ENCODE results near the gene CPNE7.
"Not testable (repeated sequence)": the region's sequence is repeated elsewhere in the genome, so short reads cannot be mapped to it uniquely, and the experiment has no call there.

CPNE7 gene

DNA sequence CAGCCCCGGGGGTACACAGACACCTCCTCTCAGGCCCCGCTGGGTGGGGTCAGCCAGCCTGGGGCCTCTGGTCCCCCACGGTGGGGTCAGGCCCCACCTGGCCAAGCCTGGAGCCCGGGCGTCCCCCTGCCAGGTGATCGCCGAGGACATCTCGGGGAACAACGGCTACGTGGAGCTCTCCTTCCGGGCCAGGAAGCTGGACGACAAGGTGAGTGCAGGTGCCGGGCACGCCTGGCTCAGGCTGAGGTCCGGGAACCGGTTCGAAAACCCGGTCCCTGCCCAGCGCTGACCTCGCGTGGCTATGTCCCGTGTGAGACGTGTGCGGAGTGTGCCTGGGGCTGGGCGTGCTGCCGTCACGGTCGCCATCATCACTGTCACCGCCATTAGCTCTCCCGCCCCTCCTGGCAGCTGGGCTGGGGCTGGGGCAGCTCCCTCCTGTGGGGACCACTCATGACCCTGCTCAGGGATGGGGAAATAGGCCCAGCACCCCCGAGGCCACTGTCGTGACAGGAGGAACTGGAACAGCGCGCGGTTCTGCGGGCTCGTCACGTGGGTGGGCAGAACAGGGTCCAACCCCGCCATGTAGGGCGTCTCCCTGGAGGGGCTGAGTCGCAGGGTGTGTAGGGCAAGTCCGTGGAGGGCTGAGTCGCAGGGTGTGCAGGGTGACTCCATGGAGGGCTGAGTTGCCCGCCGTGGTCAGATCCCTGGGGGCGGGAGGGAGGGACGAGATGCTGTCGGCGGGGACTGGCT, 8.5 kb downstream of the CPNE7 start:
- DNase-seq, result no peak

DNA sequence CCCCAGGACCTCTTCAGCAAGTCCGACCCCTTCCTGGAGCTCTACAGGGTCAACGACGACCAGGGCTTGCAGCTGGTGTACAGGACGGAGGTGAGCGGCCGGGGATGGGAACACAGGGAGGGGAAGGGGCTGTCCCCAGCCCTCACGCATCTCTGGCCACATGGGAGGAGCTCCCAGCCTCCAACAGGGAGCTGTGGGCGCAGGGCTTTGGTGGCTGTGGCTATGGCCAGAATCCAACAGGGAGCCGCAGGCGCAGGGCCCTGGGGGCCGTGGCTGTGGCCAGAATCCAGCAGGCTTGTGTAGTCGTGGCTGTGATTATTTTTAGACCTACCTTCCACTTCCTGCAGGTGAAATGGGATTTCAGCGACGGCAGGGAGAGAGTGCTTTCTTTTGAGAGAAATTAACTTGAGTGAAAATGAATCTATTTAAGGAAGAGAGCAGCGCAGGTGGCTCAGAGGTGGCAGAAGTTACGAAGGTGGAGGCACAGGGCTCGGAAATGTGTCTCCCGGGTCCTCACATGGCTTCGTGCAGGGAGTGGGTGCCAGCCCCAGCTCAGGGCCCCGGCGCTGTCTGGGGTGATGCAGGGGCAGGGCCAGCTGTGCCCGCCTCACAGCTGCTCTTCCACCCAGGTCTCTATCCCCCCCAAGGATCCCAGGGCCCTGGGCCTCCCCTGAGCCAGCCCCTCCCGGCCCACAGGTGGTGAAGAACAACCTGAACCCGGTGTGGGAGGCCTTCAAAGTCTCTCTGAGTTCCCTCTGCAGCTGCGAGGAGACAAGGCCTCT, 9.4 kb downstream of the CPNE7 start:
- DNase-seq, result no peak

DNA sequence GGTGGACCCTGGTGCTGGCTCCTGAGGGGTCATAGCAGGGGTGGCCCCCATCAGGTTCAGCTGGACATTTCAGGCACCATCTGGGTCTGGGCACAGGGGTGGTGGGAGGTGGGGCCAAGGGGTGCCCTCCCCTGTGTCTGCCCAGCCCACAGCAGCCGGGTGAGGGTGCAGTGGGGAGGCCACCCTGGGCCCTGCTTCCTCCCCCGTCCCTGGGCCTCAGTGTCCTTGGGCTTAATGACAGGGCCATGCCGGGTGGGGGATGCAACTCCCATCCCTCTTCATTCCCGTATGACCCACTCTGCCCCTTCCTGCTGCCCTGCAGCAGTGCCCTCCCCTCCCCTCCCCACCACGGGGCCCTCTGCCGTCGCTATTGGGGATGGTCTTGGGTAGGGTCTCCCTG, 10.7 kb downstream of the CPNE7 start:
- no peak for DNase-seq

DNA sequence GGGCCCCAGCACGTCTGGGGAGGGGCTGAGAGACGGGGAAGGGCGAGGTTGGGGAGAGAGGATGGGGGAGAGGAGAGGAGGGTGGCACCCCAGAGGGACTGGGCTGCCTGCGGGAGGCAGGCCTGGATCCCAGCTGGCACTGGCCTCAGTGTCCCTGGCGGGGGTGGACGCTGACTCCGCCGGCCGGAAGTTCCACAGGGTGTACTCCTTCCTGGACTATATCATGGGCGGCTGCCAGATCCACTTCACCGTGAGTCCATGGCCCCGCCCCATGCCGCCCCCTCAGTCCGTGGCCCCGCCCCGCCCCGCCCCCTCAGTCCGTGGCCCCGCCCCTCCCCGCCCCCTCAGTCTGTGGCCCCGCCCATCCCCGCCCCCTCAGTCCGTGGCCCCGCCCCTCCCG, 11.3 kb downstream of the CPNE7 start:
- DNase-seq, result no peak

DNA sequence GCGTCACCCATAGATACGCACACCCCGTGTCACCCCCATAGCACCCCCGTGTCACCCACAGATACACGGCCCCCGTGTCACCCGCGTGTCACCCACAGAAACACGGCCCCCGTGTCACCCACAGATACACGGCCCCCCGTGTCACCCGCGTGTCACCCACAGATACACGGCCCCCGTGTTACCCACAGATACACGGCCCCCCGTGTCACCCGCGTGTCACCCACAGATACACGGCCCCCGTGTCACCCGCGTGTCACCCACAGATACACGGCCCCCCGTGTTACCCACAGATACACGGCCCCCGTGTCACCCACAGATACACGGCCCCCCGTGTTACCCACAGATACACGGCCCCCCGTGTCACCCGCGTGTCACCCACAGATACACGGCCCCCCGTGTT, 12.1 kb downstream of the CPNE7 start:
- DNase-seq, result not testable (repeated sequence)

GRCh38 chr16:89588413-89589109, 13.0 kb downstream of the CPNE7 start:
- DNase-seq, result no peak

- DNase-seq, result no peak
These were observed 13.8 kb downstream of the CPNE7 start for GRCh38 chr16:89589241-89589926.

- no peak for DNase-seq
These were observed 18.3 kb downstream of the CPNE7 start for GRCh38 chr16:89593841-89594240.

DNA sequence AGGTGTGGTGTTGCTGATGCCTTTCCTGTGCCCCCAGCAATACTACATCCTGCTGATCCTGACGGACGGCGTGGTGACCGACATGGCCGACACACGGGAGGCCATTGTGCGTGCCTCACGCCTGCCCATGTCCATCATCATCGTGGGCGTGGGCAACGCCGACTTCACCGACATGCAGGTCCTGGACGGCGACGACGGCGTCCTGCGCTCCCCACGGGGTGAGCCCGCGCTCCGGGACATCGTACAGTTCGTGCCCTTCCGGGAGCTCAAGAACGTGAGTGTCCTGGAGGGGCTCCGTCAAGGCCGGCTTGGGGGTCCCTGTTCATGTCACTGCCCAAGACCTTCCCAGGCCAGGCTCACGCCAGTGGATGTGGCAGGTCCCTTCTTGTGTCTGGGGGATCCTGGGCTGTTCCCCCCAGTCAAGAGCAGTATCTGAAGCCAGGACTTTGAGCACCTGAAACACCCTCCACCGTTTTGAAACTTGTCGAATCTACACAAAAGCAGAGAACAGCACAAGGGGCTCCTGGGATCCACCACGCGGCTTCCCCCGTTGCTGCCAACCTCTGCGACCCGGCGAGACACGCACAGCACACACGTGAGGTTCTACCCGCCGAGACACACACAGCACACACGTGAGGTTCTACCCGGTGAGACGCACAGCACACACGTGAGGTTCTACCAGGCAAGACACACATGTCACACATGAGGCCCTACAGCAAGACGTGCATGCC, 19.9 kb downstream of the CPNE7 start:
- no peak for DNase-seq

- DNase-seq, result no peak
These were observed 20.6 kb downstream of the CPNE7 start for GRCh38 chr16:89596061-89596689.

DNA sequence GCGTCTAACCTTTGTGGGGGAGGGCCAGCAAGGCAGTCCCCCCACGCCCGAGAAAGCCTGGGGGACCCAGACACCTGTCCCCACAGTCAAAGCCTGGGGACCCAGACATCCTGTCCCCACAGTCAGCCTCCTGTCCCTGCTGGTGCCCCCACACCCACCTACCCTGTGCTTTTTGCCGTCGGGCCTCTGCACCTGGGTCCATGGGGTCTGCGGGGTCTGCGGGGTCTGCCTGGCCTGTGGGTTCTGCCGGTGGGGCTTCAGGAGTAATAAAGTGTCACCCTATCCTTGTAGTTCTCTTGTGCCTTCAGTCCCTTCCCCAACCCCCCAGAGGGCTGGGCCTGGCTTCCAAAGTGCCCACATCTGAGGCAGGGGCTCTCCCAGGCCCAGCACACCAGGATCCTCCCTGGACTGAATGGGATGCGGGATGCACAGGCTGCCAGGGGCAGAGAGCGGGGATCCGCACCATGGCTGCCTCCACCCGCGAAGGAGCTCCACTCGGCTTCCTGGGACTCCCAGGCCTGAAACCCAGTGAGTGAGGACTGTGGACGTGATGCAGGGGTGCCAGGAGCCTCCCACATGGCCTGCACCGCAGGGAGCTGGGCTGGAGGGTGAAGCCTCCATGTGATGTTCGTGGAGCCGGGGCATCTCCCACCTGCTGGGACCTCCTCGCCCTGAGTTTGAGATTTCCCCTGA, 21.5 kb downstream of the CPNE7 start:
- DNase-seq, result no peak

DNA sequence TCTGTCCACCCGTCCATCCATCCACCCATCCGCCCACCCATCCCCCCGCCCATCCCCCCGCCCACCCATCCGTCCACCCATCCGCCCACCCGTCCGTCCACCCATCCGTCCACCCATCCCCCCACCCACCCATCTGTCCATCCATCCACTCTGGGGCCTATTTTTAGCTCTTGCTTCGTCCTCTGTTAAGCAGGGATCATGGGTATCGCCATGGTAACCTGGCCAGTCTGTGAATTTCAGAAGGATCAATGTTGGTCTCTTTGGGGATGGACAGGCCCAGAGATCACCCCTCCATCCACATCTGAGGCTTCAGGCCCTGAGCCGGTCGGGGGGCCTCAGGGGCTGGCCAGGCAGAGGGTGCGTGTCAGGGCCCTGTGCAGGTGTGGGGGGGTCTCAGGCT, 22.6 kb downstream of the CPNE7 start:
- DNase-seq, result peak; percentile 15

GRCh38 chr16:89599451-89599858, 23.9 kb downstream of the CPNE7 start:
- peak; percentile 46 for DNase-seq

GRCh38 chr16:89599902-89600301, 24.3 kb downstream of the CPNE7 start:
- no peak for DNase-seq

GRCh38 chr16:89600427-89600826, 24.9 kb downstream of the CPNE7 start:
- no peak for DNase-seq

- no peak for DNase-seq
These were observed 25.4 kb downstream of the CPNE7 start for GRCh38 chr16:89600956-89601355.

DNA sequence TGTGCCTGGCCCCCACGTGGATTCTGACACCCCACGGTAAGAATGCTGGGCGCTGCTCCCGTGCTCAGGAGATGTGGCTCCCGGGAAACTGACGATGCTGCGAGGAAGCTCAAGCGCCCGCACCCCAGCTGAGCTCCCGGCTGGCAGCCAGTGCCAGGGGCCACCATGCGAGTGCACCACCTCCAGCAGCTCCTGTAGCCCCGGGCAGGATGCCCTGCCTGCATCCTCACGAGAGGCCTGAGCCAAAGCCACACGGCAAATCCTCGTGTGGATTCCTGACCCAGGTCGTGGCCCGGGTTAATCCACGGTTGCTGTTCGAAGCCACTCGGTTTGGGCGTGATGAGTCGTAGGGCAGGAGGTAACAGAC, 26.3 kb downstream of the CPNE7 start:
- DNase-seq, result no peak

- DNase-seq, result peak; percentile 35
These were observed 26.9 kb downstream of the CPNE7 start for GRCh38 chr16:89602273-89602951.

- no peak for DNase-seq
These were observed 27.5 kb downstream of the CPNE7 start for GRCh38 chr16:89602952-89603590.

GRCh38 chr16:89604764-89605163, 29.2 kb downstream of the CPNE7 start:
- no peak for DNase-seq
